Lower lobe of right lung (tissue), 2 donors: ENCODE data around the gene ASB6. TPM values are rescaled to one million over a fixed set of nuclear protein-coding genes. Genes with fewer than 3 reads are reported as not detected.
"Not testable (repeated sequence)": the region's sequence is repeated elsewhere in the genome, so short reads cannot be mapped to it uniquely, and the experiment has no call there.

Experiments
- ATAC-seq, 2 donors: fragments of 200-7000 bp; cut with Tn5 transposase; one replicate each; pipeline ENCODE4 v1.9.1; 2020 to 2022; ENCODE audit warnings: mild to moderate bottlenecking in 2 of 2, moderate library complexity in 2 of 2
- DNase-seq: peaks from one replicate; pipeline ENCODE4 v3.0.0-alpha.2; 2020
- H3K27ac ChIP-seq: fragments of 200-600 bp; one replicate; pipeline ENCODE4 v1.8.0; 2022
- H3K27me3 ChIP-seq: fragments of 200-600 bp; one replicate; pipeline ENCODE4 v1.8.0; 2022; ENCODE audit warnings: low read depth
- H3K36me3 ChIP-seq: fragments of 200-600 bp; one replicate; pipeline ENCODE4 v1.8.0; 2022; ENCODE audit warnings: mild to moderate bottlenecking
- H3K4me1 ChIP-seq: fragments of 200-600 bp; one replicate; pipeline ENCODE4 v1.8.0; 2022
- H3K4me3 ChIP-seq: fragments of 200-600 bp; one replicate; pipeline ENCODE4 v1.8.0; 2022; ENCODE audit warnings: mild to moderate bottlenecking
- H3K9me3 ChIP-seq: fragments of 200-600 bp; one replicate; pipeline ENCODE4 v1.8.0; 2022
- intact Hi-C: fragments of 100-400 bp; cut with DNase I; formaldehyde crosslinking; loops from one replicate; pipeline ENCODE4 v1.11.0; 2022
- total RNA-seq: library from RNA; stranded (reverse); fragmentation: NEBNext Ultra II Directional; extraction: Animal tissue kit (Norgen Biotek cat#: 25700); gene quantifications from one replicate; pipeline ENCODE4 v1.2.1, GENCODE V29; 2021
- TF ChIP-seq, protein P1 (sequence below): fragments of 200-600 bp; IDR thresholded peaks from one replicate; pipeline ENCODE4 v1.8.0; 2022; ENCODE audit warnings: antibody characterized with exemption, mild to moderate bottlenecking
- donor health status: DM: no; HTN: yes; CAD: no; lungs with severe emphysema.

ASB6 gene
- total RNA-seq, 1 donor from 2014 or later, result 14.6 TPM

DNA sequence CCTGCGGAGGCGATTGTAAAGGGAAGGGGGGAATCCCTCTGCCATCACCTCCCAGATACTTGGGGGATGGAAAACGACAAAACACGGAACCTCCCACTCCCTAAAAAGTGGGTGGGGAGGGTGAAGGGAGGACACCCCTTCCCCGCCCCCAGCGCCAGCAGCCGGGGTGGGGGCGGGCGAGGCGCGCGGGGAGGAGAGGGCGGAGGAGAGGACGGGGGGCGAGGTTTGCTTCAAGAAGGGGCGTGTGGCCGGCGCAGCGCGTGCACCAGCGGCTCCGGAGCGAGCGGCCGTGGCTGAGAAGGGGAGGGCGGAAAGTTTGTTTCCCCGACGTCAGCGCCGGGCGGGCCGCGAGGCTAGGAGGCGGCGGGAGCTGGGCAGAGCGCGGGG, 23.4 kb upstream of the ASB6 start, which contains the start of gene PRRX2:
PRRX2 (plus strand) TSS at position 259 of the 387 bp plus-strand sequence. CDS start 221 bp downstream, outside the sequence.
- H3K27me3 ChIP-seq, result peaks cover 36% of the 10 kb centered on the region
- peak within 1 kb of the TSS; percentile 47 for H3K4me3 ChIP-seq
- H3K36me3 ChIP-seq, result no peaks in the 10 kb centered on the region
- no peaks in the 10 kb centered on the region for H3K9me3 ChIP-seq
- ATAC-seq (peak; percentile 30 to 38), DNase-seq (no peak)
- TF ChIP-seq, protein P1, sequence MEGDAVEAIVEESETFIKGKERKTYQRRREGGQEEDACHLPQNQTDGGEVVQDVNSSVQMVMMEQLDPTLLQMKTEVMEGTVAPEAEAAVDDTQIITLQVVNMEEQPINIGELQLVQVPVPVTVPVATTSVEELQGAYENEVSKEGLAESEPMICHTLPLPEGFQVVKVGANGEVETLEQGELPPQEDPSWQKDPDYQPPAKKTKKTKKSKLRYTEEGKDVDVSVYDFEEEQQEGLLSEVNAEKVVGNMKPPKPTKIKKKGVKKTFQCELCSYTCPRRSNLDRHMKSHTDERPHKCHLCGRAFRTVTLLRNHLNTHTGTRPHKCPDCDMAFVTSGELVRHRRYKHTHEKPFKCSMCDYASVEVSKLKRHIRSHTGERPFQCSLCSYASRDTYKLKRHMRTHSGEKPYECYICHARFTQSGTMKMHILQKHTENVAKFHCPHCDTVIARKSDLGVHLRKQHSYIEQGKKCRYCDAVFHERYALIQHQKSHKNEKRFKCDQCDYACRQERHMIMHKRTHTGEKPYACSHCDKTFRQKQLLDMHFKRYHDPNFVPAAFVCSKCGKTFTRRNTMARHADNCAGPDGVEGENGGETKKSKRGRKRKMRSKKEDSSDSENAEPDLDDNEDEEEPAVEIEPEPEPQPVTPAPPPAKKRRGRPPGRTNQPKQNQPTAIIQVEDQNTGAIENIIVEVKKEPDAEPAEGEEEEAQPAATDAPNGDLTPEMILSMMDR, result no peak
- H3K27ac ChIP-seq, result no peak within 1 kb of the TSS
- peaks cover 3% of the 10 kb centered on the region for H3K4me1 ChIP-seq
- intact Hi-C loops, result no loop called here

GRCh38 chr9:129664746-129665388, 22.9 kb upstream of the ASB6 start:
- intact Hi-C loops, result no loop called here
- no peak overlapping the region for H3K27ac ChIP-seq
- DNase-seq, result no peak

DNA sequence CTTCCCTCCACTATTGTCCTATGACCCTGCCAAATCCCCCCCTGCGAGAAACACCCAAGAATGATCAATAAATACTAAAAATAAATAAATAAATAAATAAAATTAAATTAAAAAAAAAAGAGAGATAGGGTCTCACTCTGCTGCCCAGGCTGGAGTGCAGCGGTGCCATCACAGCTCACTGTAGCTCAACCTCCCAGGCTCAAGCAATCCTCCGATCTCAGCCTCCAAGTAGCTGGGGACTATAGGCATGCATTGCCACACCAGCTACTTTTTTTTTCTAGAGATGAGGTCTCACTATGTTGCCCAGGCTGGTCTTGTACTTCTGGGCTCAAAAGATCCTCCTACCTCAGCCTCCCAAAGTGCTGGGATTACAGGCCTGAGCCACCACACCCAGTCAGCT, 20.3 kb upstream of the ASB6 start:
- H3K27ac ChIP-seq, ATAC-seq, H3K4me3 ChIP-seq, DNase-seq, intact Hi-C loops, H3K4me1 ChIP-seq, H3K9me3 ChIP-seq, H3K36me3 ChIP-seq: not testable (repeated sequence)
- H3K27me3 ChIP-seq, result peaks cover 20% of the 10 kb centered on the region

More at GRCh38 chr9:129664746-129665388, 22.9 kb upstream of the ASB6 start:
- no peaks in the 10 kb centered on the region for H3K36me3 ChIP-seq
- ATAC-seq, result peak in 1 of 2 donors; percentile 26
- no peaks in the 10 kb centered on the region for H3K9me3 ChIP-seq
- peak overlapping the region; percentile 47 for H3K4me3 ChIP-seq
- TF ChIP-seq, protein P1, result no peak
- peaks cover 36% of the 10 kb centered on the region for H3K27me3 ChIP-seq
- H3K4me1 ChIP-seq, result peaks cover 3% of the 10 kb centered on the region

DNA sequence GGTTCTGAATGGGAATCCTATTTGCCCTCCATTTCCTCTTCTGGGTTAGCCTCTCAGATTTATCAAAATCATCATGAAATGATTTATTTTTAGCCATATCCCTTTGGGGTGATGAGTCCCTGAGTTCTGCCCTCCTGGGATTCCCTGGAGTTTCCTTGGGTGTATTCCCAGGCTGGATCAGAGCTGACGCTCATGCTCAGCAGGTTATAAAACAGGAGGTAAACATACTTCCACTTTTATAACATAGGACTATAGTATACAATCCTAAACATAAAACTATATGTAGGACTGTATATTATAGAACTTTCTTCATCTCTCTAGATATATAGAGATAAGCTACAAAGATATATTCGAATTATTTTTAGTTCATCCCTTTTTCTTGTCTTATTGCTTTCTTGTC, 19.1 kb upstream of the ASB6 start:
- ATAC-seq (no peak), DNase-seq (no peak)
- intact Hi-C loops, result no loop called here

GRCh38 chr9:129656795-129657390, 14.9 kb upstream of the ASB6 start:
- DNase-seq, result no peak
- no peak overlapping the region for H3K27ac ChIP-seq
- H3K4me3 ChIP-seq, result no peak overlapping the region
- ATAC-seq, result no peak
- intact Hi-C loops, result no loop called here
- H3K27me3 ChIP-seq, result no peaks in the 10 kb centered on the region
- TF ChIP-seq, protein P1, result no peak
- no peaks in the 10 kb centered on the region for H3K9me3 ChIP-seq
- no peaks in the 10 kb centered on the region for H3K36me3 ChIP-seq
- H3K4me1 ChIP-seq, result no peaks in the 10 kb centered on the region

More for the DNA sequence above, 19.1 kb upstream of the ASB6 start:
- Histone ChIP-seq H3K27me3 (peaks cover 8% of the 10 kb centered on the region), H3K27ac (no peak overlapping the region), H3K4me1 (no peaks in the 10 kb centered on the region), H3K36me3 (no peaks in the 10 kb centered on the region), H3K9me3 (no peaks in the 10 kb centered on the region), H3K4me3 (no peak overlapping the region)
- TF ChIP-seq, protein P1, result no peak

GRCh38 chr9:129655696-129656095, 13.7 kb upstream of the ASB6 start:
- intact Hi-C loops, result no loop called here
- no peaks in the 10 kb centered on the region for H3K27me3 ChIP-seq
- no peak overlapping the region for H3K27ac ChIP-seq
- H3K4me1 ChIP-seq, result no peaks in the 10 kb centered on the region
- H3K36me3 ChIP-seq, result no peaks in the 10 kb centered on the region
- H3K9me3 ChIP-seq, result no peaks in the 10 kb centered on the region
- DNase-seq (no peak), ATAC-seq (no peak)
- H3K4me3 ChIP-seq, result no peak overlapping the region
- TF ChIP-seq, protein P1, result no peak
